GM19468 (cell line): ENCODE data around the gene DIP2A.
"Not testable (repeated sequence)": the region's sequence is repeated elsewhere in the genome, so short reads cannot be mapped to it uniquely, and the experiment has no call there.

ENCODE experiments used
- ATAC-seq: cut with Tn5 transposase; IDR thresholded peaks from one replicate; pipeline ENCODE4 v1.9.1; 2021; ENCODE audit warnings: mild to moderate bottlenecking, moderate library complexity, moderate number of reproducible peaks; ENCODE audit not compliant: unreplicated experiment; ENCODE audit errors: extremely low read depth

The DIP2A gene

DNA sequence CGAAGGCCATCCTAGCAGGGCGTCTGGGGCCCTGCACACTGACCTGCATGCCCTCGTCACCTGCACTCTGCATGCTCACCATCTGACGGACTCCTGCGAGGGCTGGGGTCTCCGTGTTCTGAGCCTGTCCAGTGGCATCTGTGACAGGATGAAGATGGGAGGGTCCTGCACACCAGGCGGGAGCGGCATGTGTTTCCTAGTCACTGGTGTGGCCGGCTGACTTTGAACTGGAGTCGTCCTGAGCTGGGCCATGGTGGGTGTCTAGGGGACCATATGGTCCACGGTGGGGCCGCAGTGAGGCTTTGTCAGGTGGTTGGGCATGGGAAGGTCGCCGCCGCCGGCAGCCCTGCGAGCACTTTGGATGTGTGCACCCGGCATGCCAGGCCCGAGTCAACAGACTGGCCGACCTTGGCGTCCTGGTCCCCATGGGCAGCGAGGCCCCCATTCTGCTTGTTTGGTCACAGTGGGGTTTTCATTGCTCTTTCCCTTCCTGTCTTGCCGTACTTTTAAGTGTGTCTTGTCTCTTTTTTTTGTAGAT, 16.7 kb upstream of the DIP2A start:
- ATAC-seq, result no peak

DNA sequence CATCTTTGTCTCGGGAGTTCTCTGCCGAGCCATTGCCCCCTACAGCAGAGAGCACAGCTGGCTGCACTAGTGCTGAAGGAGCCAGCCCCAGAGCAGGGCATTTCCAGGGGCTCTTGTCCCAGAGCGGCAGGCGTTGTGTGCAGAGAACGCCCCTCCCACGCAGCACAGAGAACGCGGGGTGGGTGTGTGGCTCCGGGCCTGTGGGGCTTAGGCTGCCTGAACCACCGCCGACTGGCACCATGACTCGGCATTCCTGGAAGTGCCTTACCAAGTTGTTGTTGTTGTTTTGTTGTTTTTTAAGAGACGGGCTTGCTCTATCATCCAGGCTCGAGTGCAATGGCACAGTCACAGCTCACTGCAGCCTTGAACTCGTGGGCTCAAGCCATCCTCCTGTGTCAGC, 15.8 kb upstream of the DIP2A start:
- ATAC-seq, result no peak

DNA sequence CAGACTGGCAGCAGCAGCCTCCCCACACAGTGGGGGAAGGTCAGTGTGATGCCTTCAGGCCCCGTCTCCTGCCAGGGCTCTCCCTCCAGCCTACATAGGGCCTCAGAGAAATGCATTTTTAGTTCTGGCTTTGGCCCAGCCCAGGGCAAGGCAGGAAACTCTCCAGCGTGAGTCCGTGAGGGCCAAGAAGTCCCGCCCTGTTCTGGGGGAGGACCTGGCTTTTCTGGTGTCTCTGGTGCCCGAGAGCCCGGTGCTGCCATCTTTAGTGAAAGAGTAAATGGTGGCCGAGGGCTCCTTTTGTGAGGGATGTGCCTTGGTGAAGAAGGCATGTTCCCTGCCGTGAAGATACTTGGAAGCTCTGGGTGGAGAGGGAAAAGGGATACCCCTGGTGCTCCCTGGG, 14.8 kb upstream of the DIP2A start:
- no peak for ATAC-seq

DNA sequence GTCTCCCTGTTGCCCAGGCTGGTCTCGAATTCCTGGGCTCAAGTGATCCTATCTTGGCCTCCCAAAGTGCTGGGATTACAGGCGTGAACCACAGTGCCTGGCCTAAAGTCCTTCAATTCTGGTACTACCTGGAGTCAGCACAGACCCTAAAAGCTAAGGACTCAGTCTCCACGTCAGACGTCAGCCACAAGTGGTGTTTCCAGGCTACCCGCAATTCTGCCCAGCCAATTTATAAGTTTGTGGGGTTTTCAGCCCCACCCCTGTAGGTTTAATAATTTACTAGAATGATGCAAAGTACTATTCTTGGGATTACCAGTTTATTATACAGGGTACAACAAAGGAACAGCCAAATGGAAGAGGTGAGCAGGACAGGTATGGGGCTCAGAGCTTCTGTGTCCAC, 10.6 kb upstream of the DIP2A start:
- ATAC-seq, result no peak

DNA sequence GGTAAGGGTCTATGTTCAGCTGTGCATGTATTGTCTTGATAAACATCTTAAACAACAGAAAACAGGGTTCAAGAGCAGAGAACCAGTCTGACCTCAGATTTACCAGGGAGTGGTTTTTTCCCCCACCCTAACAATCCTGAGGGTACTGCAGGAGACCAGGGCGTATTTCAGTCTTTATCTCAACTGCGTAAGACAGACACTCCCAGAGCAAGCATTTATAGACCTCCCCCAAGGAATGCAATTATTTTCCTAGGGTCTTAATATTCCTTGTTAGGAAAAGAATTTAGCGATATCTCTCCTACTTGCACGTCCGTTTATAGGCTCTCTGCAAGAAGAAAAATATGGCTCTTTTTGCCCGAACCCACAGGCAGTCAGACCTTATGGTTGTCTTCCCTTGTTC, 9.8 kb upstream of the DIP2A start:
- not testable (repeated sequence) for ATAC-seq

DNA sequence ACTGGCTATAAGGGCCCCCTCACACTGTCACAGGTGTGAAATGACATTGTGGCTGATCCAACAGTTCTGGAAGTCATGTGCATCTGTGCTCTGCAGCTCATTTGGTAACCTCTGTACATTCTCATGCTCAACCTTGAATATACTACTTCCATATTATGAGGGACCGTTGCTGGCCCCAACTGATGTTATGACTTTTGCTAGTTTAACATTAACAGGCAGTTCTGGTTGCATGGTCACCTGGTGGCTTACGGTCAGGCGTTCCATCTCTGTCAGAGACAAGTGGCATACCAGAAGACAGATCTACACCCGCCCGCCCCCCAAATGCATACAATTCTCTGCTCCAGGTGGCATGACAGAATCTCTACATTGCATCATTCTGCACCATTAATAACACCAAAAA, 6.0 kb upstream of the DIP2A start:
- no peak for ATAC-seq

DNA sequence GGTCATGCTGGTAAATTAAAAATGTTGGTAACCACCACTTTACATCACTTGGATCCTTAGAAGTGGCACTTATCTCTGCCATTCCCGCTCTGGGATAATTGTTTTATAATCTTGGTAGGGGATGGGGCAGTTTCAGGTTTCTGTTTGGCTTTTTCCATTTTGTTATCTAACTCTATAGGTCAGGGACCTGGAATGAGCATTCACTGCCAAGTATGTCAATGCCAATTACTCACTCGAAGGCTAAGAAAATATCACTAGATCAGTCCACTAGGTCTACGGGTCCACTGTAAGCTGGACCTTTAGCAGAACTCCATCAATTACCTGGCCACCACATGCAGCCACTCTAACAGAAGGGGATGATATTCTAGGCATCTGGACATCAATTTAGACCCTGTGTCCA, 4.5 kb upstream of the DIP2A start:
- no peak for ATAC-seq

DNA sequence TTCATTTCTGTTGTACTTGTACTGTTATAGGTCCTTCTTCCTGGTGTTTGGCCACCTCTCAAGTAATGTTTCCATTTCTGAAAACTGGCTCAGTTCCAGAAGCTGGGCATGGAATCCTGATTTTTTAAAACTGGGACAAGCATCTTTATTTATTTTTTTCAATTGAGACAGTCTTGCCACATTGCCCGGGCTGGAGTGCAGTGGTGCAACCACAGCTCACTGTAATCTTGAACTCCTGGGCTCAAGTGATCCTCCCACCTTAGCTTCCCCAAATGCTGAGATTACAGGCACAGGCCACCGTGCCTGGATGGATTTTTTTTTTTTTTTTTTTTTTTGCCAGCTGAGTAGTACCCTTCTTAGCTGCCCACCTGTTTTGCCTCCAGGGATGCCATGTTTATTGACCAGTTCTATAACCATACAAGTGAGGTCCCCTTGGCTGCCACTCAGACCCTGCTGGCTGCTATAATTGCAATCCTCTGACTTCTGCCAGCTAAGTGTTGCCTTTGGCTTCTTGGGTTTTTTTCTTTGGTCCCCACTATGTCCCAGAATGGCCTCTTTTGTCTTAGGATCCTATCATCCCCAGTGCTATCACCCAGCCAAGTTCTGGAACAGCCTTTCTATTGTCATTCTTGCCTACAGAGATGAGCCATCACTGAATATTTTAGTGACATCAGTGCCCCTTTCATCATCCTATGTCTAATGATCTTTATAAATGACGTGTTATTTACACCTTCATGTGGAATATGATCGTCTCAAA, 3.9 kb upstream of the DIP2A start:
- no peak for ATAC-seq

DNA sequence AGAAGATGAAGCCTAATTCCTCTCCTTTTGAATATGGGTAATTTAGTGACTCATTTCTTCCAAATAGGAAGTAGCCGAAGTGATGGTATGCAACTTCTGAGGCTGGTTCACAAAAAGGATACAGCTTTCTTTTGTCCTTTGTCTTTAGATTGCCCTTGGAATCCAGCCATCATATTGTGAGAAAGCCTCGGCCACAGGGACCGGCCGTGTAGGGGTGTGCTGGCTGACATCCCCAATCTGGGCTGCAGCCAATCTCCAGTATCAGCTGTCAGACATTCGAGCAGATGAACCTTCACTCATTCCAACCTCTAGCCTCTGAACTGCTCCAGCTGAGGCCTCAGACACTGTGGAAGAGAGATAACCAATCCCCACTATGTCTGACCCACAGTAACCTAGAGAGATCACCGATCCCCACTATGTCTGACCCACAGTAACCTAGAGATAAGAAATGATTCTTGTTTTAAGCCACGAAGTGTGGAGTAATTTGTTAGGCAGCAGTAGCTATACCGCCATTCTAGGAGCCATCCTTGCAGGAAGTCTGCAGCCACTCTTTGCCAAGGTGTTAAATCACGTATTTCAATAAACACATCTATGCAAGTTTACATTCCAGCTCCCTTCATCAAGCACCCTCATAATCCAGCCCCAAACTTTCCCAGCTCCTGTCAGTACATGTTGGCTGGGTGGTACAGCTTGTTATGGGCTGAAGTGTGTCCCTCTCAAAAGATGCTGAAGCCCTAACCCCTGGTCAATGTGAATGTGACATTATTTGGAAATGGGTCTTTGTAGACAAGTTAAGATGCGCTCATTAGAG, 2.9 kb upstream of the DIP2A start:
- no peak for ATAC-seq

DNA sequence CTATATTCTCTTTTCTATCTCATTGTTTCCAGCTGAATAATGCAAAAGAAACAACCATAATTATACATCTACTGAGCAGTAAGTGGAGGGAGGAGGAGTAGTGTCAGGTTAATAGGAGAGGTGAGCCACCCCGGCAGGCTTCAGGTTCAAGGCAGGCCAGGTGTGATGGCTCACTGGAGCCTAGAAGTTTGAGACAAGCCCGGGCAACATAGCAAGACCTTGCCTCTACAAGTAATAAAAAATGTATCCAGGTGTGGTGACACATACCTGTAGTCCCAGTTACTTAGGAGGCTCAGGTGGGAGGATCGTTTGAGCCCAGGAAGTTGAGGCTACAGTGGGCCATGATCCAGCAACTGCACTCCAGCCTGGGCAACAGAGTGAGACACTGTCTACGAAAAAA, 1.9 kb upstream of the DIP2A start:
- ATAC-seq, result no peak

DNA sequence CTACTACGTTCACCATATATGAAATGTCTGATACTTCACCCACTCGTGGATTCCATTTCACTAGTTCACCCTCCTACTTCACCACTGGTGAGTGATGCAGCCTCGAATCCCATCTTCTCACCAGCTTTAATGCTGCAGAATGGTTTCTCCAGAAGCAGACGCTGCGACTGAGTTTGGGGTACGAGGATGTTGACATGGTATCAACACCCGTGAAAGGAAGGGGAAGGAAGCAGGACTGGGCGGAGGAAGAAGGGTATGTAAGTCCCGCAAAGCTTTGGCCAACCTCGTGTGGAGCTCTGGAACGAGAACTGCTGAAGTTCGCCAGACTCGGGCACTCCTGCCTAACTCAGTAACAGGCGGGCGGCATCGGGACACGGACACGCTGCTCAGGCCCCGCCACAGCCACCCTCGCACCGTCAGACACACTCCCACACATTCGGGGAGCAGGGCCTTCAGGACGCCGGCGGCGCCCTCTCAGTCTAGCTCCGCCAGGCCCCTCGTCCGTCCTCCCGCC, 833 bp upstream of the DIP2A start:
- ATAC-seq, result no peak

DNA sequence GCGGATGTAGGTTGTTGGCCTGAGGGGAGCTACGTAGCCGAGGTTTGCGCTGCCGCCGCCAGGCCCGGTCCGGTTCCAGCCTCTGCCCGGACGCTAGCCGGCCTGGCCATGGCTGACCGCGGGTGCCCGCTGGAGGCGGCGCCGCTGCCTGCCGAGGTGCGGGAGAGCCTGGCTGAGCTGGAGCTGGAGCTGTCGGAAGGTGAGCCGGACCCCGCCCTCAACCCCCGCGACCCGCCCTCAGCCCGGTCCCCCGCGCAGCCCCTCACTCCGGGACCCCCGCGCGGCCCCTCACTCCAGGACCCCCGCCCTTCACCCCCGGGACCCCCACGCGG, 299 bp downstream of the DIP2A start:
- no peak for ATAC-seq

DNA sequence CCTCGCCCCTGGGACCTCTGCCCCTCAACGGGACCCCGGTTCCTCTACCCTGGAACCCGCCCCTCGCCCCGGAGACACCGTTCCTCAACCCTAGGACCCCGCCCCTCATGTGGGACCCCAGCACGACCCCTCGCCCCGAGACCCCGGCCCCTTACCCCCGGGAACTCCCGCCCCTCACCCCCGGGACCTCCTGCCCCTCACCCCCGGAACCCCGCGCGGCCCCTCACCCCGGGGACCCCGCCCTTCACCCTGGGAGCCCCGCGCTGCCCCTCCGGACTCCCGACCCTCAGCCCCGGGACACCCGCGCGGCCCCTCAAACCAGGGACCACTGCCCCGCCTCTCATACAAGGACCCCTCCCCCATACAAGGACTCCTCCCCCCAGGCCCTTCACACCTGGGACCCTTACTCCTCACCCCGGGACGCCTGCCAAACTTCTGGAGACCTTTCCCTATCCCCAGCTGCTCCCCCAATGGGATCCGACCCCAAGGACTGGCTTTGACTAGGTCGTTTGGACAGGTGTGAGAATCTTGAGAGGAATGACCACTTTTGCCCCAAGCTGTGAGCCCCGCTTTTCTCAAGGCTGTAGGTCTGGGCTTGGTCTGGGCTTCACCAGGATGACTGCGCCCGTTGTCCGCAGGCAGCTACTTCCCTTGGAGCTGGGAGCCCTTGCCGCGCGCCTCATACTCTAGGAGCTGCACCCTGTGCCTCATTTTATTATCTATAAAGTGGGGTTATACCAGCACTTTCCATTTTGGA, 843 bp downstream of the DIP2A start:
- ATAC-seq, result no peak

DNA sequence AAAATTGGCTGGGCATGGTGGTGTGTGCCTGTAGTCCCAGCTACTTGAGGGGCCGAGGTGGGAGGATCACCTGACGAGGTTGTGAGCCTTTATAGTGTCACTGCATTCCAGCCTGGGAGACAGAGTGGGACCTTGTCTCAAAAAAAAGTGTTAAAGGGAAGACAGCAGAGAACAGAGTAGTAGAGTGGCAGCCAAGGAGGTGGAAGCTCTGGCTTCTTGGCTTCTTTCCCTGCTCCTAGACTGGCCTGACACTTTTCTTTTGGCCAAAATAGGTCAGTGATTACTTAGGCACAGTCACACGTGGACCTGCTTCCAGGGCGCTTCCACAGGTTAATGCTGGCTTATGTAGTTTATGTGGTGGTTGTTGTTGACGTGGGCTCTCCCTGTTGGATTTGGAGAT, 3.2 kb downstream of the DIP2A start:
- no peak for ATAC-seq

DNA sequence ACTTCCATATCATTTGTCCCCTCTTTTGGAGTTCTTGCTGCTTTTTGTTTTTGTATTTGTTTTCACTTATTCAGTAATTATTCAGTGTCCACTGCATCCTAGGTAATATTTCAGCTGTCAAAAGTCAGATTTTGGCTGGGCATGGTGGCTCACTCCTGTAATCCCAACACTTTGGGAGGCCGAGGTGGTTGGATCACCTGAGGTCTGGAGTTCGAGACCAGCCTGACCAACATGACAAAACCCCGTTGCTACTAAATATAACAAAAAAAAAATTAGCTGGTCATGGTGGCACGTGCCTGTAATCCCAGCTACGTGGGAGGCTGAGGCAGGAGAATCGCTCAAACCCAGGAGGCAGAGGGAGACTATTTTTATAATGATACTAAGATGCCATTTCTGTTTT, 6.5 kb downstream of the DIP2A start:
- not testable (repeated sequence) for ATAC-seq

DNA sequence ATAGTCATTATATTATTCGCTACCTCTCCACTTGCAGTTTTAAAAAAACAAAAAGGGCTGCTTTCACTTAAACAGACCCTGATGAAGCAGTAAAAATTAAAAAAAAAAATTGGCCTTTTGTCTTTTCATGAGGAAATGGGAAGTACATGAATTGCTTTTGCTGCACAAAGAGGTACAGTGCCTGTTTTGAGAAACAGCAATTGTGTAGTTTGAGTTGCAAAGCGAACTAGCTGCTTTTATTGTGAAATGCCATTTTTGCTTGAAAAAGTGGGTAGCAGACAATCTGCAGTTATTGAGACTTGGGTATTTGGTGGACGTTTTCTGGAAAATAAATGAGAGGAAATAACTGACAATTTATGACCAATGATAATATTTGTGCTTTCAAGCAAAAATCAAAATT, 7.0 kb downstream of the DIP2A start:
- no peak for ATAC-seq

DNA sequence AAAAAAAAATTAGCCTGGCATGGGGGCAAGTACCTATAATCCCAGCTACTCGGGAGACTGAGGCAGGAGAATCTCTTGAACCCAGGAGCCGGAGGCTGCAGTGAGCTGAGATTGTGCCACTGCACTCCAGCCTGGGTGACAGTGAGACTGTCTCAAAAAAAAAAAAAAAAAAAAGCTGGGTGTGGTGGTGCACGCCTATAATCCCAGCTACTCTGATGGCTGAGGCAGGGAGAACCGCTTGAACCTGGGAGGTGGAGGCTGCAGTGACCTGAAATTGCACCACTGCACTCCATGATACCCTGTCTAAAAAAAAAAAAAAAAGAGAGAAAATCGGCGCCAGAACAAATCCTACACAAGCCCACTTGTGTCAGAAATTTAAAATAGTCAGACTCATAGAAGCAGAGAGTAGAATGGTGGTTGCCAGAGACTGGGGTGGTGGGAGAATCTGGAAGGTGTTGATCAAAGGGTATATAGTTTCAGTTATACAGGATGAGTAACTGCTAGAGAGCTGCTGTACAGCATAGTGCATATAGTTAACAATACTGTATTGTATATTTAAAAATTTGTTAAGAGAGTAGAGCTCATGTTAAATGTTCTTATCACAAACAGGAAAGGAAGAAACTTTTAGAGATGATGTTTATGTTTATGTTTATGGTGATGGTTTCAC, 9.6 kb downstream of the DIP2A start:
- no peak for ATAC-seq

DNA sequence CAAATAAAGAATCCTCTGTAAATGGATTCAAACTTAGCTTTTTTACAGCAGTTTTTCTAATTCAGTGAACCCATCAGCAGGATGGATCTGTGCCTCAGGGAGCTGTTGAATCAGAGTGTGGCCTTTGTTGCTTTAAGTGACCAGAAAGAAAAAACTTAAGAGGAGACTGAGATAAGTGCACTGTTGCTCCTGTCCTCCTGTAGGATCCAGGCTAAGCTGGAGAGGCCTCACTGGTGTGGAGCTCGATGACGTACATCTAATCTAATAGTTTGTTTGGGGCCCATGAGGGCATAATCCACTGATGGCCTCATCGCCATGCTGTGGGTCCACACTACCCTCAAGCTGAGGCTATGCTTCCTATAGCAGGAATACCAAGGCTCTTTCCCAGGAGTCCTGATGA, 10.6 kb downstream of the DIP2A start:
- no peak for ATAC-seq

DNA sequence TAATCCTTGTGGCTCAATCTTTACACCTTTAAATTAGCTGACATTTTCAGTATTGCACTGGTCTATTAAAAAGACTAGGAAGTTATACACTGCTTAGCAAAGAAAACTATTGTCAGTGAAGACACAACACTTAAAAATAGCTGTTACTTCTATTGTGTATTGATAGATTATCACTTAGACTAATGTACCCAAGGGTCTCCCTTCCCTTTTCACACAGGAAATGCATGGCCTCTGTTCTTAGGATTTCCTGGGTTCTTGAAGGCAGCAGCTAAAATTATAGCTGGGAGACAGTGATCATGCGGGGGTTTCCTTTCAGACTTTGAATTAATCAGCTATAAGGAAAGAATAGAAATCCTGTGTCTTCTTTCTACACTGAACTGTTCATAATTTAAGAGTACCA, 12.8 kb downstream of the DIP2A start:
- no peak for ATAC-seq

DNA sequence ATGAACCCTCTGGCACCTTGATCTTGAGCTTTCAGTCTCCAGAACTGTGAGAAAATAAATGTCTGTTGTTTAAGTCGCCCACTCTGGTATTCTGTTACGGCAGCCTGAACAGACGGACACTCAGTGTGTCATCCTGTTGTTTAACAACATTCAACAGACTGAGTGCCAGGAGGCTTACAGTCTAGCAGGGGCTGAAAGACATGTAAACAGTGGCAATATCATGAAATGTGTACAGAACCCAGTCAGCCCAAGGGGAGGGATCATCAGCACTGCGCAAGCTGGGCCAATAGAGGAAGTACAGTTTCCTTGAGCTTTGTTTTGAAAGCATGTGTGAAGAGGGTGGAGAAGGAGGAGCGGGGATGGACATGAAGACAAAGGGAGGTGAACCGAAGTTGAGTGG, 13.6 kb downstream of the DIP2A start:
- no peak for ATAC-seq
